ENCODE measurements around the gene PRDM11.

PRDM11 gene

DNA sequence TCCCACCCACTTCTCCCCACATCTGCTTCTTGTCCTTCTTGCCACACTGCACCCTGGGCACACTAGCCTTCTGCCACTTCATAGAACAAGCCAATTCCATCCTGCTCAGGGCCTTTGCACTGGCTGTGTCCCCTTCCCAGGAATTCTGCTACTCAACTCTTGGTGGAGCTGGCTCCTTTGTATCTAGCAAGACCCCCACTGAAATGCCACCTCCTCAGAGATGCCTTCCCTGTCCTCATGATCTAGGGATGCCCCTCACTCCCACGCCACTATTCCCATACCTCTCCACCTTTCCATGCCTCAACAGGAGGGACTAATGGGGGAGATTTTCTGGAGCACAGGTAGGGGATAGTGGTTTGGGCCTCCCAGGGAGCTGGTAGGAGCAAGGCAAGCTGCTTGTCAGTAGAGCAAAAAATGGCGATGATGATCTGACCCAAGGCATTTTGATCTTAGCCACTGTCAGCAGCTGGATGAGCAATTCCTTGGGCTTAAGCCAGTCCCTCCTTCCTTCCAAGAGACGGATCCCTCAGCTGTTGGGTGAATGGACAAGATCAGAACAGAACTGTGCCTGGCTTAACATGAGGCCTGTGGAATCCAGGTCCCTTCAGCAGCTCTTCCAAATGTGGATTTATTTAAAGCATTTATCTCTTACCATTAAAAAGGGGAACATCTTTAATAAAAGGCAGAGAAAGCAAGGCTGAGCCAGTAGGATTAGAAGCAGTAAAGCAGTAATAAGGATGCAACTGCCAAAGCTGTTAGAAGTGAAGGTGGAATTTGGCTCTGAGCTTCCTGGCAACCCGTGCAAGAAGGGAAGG, 4.0 kb upstream of the PRDM11 start:
- no peak for DNase-seq

GRCh38 chr11:45143494-45143893, 2.9 kb upstream of the PRDM11 start:
- no peak for DNase-seq

DNA sequence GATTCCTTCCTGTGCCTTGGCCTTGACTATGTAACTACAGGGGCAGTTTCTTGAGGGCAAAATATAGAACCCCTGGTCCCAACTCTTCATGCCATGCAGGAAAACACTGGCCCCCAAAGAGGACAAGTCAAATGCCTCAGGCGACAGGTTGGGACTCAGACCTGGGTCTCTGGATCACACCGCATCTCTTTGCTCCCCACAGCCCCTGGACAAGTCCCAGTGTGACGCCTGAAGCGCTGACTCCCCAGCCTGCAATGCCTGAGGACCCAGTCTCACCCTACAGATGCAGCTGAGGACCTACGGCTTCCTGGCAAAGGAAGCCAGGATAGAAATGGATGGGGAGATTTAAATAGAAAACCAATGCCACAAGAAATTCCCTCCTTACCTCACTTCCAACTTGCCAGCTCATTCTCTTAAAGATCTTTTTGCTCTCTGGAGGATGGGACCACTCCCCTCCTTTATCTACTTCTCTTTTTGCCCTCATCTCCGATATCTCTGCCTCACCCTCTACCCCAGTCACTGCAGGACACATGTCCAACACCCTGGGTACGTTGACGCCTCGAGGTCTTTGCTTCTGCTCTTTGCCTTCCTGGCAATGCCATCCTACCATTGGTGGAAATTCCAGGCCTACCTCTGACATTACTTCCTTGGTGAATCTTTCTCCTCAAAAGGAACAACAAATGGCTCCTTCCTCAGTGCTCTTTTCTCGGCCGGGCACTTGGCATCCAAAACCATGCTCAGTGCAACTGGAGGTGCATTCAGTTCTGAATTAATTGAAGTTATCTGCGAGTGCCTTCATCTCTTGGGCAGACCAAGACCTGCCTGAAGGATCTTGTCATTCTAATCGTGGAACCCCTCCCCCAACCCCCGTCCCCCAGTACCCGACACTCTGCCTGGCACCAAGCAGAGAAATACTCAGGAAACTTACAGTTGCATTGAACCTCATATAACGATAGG, 2.0 kb upstream of the PRDM11 start:
- no peak for DNase-seq

DNA sequence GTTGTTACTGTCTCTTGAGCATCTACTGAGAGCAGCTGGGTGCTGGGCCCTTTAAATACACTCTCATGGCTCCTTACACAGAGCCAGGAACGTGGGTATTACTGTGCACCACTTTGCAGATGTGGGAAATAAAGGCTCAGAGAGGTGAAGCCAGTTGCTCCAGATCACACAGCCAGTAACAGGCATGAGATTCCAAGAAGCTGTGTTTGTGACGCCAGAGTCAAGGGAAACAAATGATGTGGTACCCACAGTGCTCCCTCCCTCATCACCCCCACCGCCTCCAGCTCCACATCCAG, 1.4 kb upstream of the PRDM11 start:
- no peak for DNase-seq

DNA sequence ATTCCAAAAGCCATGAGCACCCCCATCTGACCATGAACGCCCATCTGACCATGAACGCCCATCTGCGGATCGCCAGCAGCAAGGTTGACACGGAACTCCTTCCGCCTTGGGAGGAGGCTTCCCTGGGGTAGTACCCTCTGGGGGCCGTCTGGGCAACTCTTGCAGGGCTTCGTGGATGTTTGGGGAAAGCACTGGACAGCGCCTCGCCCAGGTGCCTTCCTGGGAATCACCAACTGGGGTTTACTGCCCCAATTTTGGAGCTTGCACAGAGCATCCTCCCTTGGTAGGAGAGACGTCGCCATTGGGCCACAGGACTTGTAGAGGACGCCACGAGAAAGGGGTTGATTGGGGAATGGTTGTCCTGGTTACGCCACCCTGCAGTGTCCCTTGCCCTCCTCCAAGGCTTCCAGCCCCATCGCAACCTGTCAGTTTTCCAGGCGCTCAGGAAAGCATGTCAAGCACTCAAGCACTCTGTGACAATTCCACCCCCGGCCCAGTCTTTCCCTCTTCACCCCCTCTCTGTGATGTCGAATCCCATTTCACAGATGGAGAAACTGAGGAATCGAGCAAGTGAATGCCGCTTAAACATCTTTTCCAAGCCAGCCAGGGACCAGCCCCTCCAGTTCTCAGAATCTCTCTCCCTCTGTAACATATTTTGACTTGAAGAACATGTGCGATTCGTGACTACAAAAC, 914 bp upstream of the PRDM11 start:
- no peak for DNase-seq

DNA sequence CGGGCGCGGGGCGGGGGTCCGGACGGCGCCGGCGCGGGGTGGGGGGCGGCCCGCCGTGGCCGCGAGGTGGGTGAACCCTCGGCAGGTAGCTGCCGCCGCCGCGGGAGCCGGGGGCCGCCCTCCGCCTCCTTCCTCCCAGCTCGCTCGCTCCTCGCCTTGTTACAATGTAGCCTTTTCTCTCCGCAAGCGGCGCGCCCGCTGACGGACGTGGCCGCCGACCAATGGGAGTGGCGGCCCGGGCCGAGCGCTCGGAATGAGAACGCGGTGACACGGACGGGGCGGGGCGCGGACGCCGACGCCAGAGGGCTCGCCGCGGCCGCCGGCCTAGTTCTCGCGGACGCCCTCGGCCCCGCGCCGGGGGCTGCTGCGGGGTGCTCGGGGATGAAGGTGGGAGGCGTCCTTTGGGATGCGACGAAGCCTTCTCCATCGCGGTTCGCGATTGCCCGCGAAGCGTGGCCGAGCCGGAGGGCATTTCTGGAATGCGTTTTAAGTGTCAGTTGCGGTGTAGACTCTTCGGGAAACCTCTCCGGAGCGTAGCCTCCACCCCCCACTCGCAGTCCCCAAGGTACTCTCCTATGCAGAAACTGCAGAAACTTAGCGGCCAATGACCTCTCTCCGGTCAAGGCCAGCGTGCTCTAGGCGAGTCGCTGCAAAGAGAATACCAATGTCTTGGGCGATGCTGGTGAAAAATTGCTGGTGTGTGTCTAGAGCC, 734 bp downstream of the PRDM11 start:
- peak; percentile 93 for DNase-seq

GRCh38 chr11:45147891-45148675, 1.6 kb downstream of the PRDM11 start:
- DNase-seq = no peak

DNA sequence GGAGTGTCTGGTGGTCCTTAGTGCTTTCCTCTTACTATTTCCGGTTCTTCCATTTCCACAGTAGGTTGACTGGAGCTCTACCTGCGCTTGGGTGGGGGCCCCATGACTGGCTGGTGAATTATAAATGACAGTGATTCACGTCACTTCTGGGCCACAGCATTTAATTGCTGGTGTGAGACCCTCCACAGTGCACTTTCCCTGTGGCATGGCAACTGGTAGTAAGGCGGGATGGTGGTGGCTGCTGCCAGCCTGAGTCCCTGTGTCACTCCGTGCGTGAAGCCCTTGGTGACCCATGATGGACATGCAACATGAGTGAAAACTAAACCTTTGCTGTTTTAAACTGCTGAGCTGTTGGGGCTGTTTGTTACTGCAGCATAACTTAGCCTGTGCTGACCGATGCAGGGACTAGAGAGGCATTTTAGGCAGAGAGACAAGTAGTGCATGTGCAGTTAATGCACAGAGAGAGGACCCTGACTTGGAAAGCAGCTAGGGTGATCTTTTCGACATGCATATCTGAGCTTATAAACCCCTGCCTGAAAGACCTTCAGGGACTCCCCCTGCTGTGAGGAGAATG, 3.1 kb downstream of the PRDM11 start:
- DNase-seq = no peak

GRCh38 chr11:45150301-45150700, 3.9 kb downstream of the PRDM11 start:
- DNase-seq = no peak

DNA sequence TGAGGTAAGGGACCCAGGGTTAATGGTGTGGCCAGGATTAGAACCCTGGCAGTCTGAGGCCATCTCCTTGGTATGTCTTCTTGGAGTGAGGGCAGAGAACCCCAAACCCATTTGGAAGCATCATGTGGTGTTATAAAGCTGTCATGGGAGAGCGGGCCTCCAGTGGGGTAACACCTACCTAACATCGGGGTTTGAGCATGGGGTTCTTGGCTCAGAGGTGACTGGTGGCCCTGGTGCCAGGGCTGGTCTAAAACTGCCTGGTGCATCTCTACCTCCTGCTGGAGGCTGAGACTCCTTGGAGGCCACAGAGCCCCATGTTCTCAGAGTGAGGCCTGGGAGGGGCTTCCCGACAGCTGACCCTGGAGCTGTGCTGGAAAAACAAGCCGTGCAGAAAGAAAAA, 4.5 kb downstream of the PRDM11 start:
- no peak for DNase-seq

DNA sequence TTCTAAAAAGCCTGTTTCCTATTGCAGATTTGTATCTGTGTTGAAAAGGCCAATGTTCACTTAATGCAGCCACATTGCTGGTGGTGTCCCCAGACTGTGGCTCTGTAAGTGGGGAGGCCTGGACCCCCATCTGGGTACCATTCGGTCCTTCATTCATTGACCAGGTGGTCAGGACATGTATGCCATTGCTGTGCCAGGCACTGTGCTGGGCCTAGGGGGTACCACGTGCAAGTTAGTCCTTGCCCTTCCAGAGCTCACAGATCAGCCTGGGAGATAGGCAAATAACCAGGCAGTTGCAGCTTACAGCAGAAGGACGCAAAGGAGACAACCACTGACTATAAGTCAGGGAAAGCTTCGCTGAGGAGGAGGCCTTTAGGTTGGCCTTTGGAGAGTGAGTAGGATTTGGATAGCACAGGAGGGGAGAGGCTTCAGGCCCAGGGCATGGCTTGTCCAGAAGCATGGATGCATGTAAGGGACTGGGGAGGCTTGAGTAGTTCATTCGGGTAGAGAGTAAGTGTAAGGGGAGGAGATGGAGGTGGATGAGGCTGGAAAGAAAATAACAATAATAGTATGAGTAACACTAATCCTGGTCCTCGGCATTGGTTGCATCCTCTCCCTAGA, 5.0 kb downstream of the PRDM11 start:
- no peak for DNase-seq

DNA sequence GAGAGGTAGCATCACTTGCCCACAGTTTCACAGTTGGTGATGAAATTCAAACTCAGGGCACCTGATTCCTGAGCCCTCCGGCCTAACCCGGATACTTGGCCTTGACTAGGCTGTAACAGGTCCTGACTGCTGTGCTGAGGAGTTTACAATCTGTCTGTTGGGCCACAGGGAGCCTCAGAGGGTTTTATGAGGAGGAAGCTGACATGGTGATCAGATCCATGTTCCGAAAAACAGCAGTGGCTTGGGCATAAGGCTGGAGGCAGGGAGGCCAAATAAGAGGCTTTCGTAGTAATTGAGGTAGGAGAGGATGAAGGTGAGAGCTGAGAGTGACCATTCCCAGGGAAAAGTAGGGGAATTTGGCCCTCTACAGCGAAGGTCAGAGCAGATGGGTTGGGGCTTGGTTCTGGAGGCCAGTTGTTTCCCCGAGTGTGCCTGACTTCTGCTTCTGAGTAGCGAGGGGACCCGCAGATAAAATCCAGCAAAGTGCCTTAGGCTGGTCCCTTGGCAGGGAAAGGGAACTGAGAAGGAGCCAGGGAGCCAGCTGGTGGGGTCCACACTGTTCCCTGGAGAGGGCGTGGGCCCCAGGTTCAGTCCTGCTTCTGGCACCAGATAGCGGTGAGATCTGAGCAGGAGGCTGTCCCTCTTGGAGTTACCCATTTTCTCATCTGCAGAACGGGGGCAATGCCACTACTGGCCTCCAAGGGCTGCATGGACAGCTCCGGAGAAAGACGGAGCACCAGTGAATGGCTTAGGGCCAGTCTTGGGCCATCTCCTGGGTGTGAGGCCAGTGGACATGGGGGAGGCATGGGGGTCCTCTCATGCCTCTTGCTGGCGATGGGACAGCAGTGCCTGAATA, 6.5 kb downstream of the PRDM11 start:
- DNase-seq = no peak

DNA sequence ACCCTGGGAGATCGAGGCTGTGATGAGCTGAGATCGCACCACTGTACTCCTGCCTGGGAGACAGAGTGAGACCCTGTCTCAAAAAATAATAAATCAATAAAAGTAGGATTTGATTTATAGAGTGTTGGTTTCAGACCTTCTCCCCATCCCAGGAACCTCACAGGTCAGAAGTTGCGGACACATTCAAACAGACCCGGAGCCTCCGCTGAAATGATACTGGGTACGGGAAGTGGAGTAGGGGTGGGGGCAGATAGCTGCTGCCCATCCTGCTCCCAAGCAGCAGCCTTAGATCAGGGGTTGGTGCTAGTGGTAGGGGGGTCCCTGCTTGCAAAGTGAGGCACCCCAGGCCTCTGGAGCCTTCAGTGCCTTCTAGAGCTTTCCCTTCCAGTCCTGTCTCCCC, 7.8 kb downstream of the PRDM11 start:
- DNase-seq = no peak

DNA sequence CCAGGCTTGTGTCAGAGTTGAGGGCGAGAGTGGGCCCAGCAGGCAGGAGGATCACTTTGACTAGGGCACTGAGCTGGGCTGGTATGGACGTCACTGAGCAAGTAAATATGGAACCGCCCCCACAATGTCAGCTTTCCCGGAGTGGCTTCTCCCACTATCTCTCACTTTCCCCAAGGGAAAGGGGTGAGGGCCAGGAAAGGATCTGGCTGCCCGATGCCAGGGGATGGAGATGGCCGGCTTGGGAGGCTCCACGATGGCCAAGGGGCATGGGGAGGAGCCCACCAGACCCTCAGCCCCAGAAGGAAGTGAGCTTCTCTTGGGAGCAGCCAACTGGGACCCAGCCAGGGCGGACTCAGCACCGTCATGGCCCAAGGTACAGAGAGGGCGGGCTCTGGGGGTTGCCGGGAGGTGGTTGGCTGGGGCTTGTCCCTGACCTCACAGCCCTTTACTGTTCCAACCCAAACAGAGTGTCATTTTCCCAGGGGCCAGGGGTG, 8.7 kb downstream of the PRDM11 start:
- DNase-seq = no peak

DNA sequence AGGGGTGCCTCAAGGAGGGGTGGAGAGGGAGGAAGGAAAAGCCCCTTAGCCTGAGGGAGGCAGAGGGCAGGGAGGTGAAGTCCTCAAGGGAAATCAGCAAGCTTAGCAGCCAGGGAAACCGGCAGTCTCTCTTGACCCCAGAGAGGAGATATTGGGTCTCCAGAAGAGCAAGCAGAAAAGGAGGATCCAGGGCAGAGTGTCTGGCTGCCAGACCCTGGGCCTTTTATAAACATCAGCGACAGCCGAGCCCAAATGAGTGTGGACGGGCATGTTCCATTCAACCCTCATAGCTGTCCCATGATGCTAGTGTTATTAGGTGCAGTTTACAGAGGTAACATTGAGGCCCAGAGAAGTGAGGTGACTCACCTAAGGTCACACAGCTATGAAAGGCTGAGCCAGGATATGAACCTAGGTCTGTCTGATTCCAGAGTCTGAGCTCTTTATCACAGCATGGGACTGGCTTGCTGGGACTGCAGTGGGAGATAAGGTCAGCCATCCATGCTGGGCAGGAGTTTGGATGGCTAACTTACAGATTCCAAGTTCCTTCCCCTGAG, 9.3 kb downstream of the PRDM11 start:
- DNase-seq = no peak

- DNase-seq = no peak
Observed at GRCh38 chr11:45156201-45156600, 9.8 kb downstream of the PRDM11 start.

GRCh38 chr11:45156741-45157140, 10.3 kb downstream of the PRDM11 start:
- no peak for DNase-seq

GRCh38 chr11:45157247-45158209, 11.1 kb downstream of the PRDM11 start:
- no peak for DNase-seq
